ENCODE results near the gene OCA2. TPM values are rescaled to one million over a fixed set of nuclear protein-coding genes. Genes with fewer than 3 reads are reported as not detected.

Gene OCA2
- total RNA-seq, 1 experiment from 2014 or later, result 0.31 TPM

DNA sequence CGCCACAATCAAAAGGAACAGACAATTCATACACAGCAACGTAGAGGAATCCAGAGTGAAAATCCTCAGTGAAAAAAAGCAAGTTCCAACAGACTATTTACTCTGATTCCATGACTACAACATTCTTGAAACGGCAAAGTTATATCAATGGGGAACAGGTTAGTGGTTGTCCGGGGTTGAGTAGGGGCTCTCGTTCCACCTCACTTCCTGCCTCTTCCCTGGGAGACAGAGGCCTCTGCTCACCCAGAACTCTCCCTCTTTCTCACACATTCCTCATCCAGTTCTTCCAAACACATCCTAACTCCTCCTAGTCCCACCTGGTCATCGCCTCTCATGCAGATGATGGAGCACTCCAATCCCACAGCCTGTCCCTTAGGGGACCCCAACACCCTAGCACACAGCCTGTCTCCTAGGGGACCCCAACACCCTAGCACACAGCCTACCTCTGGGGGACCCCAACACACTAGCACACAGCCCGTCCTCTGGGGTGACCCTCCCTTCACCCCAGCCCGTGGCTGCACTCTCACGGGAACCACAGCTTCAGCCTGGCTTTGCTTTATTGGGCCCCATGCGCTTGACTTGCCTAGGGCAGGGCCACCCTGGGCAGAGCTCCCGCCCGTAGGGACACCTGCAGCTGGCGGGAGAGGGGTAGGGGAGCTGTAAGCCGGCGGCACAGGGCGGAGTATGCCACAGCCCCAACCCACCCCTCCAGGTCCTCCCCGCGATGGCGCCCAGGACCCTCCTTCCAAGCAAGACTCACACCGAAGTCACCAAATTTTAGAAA is 5.2 kb downstream of the OCA2 start:
- Mint-ChIP-seq H3K9me3 (peaks cover 22 to 29% of the 10 kb centered on the region in 2 experiments), H3K27ac (no peak overlapping the region), H3K27me3 (ENCODE audit: low read depth) (peaks cover 88% of the 10 kb centered on the region), H3K36me3 (ENCODE audit: insufficient read depth in 1 of 3, low read depth in 3 of 3) (peaks cover 0 to 3% (median 0%) of the 10 kb centered on the region in 3 experiments; a peak in 3 of 7 replicates), H3K4me3 (peak overlapping the region; percentile 13 to 39; a peak in 3 of 5 replicates), H3K4me1 (peaks cover 19 to 20% of the 10 kb centered on the region in 2 experiments)
- no peak overlapping the region for H2BK15ac ChIP-seq (ENCODE audit: low read depth, low read length)
- H4K8ac ChIP-seq (replicated peaks; ENCODE audit: insufficient read length, low read depth, low read length), result no peak overlapping the region
- no peak overlapping the region for H2AFZ ChIP-seq (ENCODE audit: low read length)
- no peak overlapping the region for H2BK120ac ChIP-seq (ENCODE audit: low read depth, low read length, poor library complexity, severe bottlenecking)
- no peak overlapping the region for H3K14ac ChIP-seq (ENCODE audit: insufficient read depth, low read length)
- H2AK5ac ChIP-seq (ENCODE audit: insufficient read length, low read length), result no peak overlapping the region
- no peak overlapping the region for H3K56ac ChIP-seq (ENCODE audit: insufficient read length, low read depth, low read length)
- no peak overlapping the region for H4K5ac ChIP-seq (ENCODE audit: insufficient read length, low read depth, low read length)
- TF ChIP-seq CTCF (conservative IDR thresholded peaks at IDR 0.05), result no peak
- no peaks in the 10 kb centered on the region for H3K79me1 ChIP-seq (ENCODE audit: insufficient read depth, low read depth, low read length, poor library complexity, severe bottlenecking)
- no peak overlapping the region for H2BK12ac ChIP-seq (ENCODE audit: insufficient read length, low read depth, low read length)
- no peak overlapping the region for H3T11ph ChIP-seq (ENCODE audit: low read length)
- no peak overlapping the region for H3K4ac ChIP-seq (ENCODE audit: low read depth, low read length)
- no peak overlapping the region for H2BK5ac ChIP-seq (ENCODE audit: insufficient read length, low read length)
- no peaks in the 10 kb centered on the region for H4K20me1 ChIP-seq (ENCODE audit: control insufficient read depth, insufficient read depth, insufficient read length)
- peak; percentile 36 for DNase-seq
- no peak overlapping the region for H4K91ac ChIP-seq (ENCODE audit: insufficient read length, low read depth, low read length)
- no CpG with 5 or more reads among the region's 20 CpGs for WGBS (ENCODE audit: extremely low coverage, insufficient read length, low lambda C conversion rate)
- H3K23me2 ChIP-seq (ENCODE audit: insufficient read length, low read depth, low read length, poor library complexity, severe bottlenecking), result peaks cover 12% of the 10 kb centered on the region
- H3K27me3 ChIP-seq (ENCODE audit: insufficient read depth, low read length), result peaks cover 46% of the 10 kb centered on the region
- no peaks in the 10 kb centered on the region for H3K4me1 ChIP-seq (ENCODE audit: insufficient read depth, low read length)
- H3K27ac ChIP-seq (ENCODE audit: insufficient read length, low read depth, low read length), result no peak overlapping the region
- H3K4me2 ChIP-seq (ENCODE audit: insufficient read depth, insufficient read length, low read length), result peak overlapping the region; percentile 58
- no peak overlapping the region for H3K23ac ChIP-seq (ENCODE audit: insufficient read length, low read depth, low read length)
- H3K79me2 ChIP-seq (ENCODE audit: insufficient read depth, low read length), result no peaks in the 10 kb centered on the region
- H3K9ac ChIP-seq (ENCODE audit: extremely low read depth, insufficient read length, low read length), result no peak overlapping the region
- H3K18ac ChIP-seq (ENCODE audit: insufficient read length, low read depth, low read length), result no peak overlapping the region
- H2BK20ac ChIP-seq (ENCODE audit: low read depth, low read length, poor library complexity, severe bottlenecking), result no peak overlapping the region
- H3K9me3 ChIP-seq (ENCODE audit: control insufficient read depth, low read depth, low read length), result no peaks in the 10 kb centered on the region

All from H9 (cell line).